GM21447 (cell line): Measurements from ENCODE around the gene WDR82.

Experiments used
- ATAC-seq: cut with Tn5 transposase; IDR thresholded peaks from one replicate; pipeline ENCODE4 v1.9.1; 2021; ENCODE audit not compliant: unreplicated experiment

WDR82 gene

GRCh38 chr3:52210037-52210436 lies 68.4 kb downstream of the WDR82 start:
- ATAC-seq, result no peak

- ATAC-seq, result no peak
Measured at GRCh38 chr3:52208556-52208955, 69.9 kb downstream of the WDR82 start.

- ATAC-seq, result no peak
Measured at GRCh38 chr3:52205727-52206372, 72.6 kb downstream of the WDR82 start.
